Activated T-cell treated with anti-CD3 and anti-CD28 coated beads for 4 hours (primary cell): Measurements from ENCODE around the gene DUSP1.

ENCODE experiments used
- DNase-seq: peaks from one replicate; pipeline ENCODE4 v3.0.0-alpha.2; 2020

Gene DUSP1

DNA sequence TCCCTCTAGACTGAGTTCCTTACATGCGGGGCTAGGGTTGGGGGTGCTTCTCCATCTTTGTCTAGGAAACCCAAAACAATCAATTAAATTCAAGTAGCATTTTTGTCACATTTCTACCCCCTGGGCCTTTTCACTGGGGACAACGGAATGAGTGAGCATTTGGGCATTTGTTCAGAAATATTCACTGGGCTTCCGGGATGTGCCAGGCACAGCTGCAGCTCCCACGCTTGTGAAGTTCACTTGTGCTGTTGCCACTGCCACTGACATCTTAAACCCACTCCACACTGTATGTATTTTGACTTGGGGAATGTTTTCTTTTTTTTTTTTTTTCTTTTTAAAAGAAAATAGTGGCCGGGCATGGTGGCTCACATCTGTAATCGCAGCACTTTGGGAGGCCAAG lies 31.6 kb downstream of the DUSP1 start:
- no peak for DNase-seq

GRCh38 chr5:172736508-172737135 lies 34.4 kb downstream of the DUSP1 start:
- DNase-seq: no peak

DNA sequence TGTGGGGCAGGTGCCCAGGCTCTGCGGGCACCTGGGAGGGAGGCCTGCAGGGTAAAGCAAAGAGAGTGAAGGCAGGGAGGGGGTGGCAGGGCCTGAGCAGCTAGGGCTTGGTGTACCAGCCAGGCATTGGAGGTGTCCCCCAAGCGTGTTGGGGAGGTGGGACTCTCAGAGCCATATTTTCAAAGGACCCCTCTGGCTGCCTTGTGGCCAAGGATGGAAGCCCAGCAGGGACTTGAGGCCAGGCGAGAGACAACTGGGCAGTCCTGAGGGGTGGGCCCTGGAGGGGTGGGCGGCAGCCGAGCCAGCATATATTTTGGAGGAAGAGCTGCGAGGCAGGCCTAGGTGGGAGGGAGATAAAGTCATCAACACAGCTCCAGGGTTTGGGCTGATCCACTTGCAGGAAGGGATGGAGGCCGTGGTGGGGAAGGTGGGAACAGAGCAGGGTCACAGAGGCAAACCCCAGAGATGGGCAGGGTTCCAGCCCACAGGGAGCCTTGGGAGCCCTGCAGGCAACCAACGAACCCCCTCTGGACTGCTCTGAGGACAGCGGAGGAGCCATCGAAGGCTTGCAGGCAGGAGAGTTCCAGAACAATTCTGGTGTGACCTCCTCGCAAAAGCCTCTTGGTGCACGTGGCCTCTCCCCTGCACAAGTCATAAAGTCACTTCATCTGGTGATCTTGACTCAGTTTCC lies 35.7 kb downstream of the DUSP1 start:
- no peak for DNase-seq

- DNase-seq: no peak
These were observed 37.0 kb downstream of the DUSP1 start for GRCh38 chr5:172733974-172734346.

DNA sequence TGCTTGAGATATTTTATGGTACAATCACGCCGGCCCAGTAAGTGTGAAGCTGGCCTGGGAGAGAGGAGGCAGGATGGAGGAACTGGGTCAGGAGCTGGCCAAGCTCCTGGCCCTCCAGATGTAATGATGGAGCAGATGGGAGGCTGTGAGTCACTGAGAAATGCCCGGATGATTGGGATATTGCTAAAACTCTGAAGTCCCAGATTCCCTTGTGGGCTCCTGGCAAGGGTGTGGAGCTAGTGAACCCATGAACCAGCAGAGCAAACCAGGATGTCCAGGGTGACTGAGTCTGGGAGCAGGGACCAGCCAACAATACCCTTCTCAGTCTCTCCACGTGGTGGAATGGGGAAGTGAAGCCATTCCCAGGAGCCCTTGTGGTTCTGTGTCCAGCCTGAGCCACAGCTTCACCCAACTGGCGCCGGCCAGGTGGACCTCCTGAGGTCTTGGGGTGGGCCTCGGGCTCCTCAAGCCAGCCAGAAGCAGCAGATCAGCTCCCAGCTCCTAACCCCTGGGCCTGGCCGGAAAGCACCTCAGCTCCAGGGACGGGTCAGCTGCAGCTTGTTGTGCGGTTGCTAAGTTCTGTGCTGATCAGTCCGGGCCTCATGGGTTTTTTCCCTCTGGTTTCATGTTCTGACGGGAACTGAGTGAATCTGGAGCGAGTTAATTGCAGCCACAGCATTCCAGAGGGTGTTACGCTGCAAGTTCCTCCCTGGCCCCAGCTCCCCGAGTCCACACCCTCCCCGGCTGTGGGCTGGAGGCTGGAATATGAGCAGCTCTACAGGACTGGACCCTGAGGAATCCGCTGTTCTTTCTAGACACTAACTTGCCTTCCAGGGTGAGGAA lies 37.6 kb downstream of the DUSP1 start:
- DNase-seq: no peak

GRCh38 chr5:172732201-172732865 lies 38.7 kb downstream of the DUSP1 start:
- DNase-seq: no peak

DNA sequence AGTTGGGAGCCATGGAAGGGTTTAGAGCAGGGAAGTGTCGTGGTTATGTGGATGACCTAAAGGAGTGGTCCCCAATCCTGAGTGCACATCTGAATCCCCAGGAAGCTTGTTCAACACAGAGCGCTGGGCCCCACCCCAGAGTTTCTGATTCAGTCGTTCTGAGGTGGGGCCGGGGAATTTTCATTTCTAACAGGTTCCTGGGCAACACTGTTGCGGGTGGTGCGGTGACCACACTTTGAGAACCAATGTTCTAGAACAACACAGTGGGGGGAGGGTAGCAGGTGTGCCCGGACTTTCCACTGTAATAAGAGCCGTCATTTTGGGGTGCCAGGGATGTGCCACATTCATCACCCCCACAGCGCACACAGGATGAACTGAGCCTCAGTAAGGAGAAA lies 39.3 kb downstream of the DUSP1 start:
- DNase-seq: no peak

- no peak for DNase-seq
These were observed 39.9 kb downstream of the DUSP1 start for GRCh38 chr5:172730981-172731679.

GRCh38 chr5:172730222-172730621 lies 40.8 kb downstream of the DUSP1 start:
- DNase-seq: no peak

GRCh38 chr5:172729588-172729987 lies 41.4 kb downstream of the DUSP1 start:
- DNase-seq: no peak

GRCh38 chr5:172728481-172729241 lies 42.3 kb downstream of the DUSP1 start:
- DNase-seq: no peak

DNA sequence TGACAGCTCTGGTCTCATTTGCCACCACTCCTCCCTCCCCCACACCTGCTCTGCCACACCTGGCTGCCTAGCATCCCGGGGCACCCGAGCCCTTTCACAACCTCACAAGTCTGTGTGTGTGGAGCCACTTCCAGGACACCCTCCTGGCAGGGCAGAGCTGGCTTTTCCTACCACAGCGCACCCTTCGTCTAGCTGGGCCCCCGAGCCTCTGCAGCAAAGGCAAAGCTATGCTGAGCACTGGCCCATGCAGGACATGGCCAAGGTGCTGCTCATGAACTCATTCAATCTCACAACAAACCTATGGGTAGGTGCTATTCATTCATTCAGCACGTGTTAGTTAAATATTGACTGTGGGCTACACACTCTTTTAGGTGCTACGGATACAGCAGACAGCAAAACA lies 43.4 kb downstream of the DUSP1 start:
- no peak for DNase-seq

GRCh38 chr5:172726966-172727365 lies 44.0 kb downstream of the DUSP1 start:
- DNase-seq: no peak

GRCh38 chr5:172725785-172726184 lies 45.2 kb downstream of the DUSP1 start:
- DNase-seq: no peak

- no peak for DNase-seq
These were observed 45.7 kb downstream of the DUSP1 start for GRCh38 chr5:172725273-172725672.

GRCh38 chr5:172724242-172725183 lies 46.5 kb downstream of the DUSP1 start:
- no peak for DNase-seq

GRCh38 chr5:172723508-172723907 lies 47.5 kb downstream of the DUSP1 start:
- no peak for DNase-seq

DNA sequence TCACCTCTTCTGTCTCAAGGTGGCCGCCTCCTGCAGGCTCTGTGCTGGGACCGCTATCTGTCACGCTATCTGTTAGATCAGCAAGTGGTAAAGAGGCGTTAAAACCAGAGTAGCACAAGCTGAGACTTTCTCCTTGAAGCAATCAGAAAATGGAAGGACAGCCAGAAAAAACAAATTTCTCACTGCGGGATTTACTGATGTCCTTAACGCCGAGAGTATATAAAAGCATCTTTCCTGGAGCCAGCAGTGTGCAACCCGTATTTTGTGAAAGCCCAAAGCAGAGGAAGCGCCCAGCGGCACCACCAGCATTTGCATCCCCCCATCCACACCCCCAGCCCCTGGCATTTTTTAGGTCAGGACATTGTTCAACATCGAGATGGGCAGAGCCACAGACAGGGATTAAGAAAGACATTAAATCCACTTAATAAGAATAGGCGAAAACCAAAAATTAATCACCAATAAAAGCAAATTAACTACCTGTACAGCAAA lies 48.6 kb downstream of the DUSP1 start:
- no peak for DNase-seq

DNA sequence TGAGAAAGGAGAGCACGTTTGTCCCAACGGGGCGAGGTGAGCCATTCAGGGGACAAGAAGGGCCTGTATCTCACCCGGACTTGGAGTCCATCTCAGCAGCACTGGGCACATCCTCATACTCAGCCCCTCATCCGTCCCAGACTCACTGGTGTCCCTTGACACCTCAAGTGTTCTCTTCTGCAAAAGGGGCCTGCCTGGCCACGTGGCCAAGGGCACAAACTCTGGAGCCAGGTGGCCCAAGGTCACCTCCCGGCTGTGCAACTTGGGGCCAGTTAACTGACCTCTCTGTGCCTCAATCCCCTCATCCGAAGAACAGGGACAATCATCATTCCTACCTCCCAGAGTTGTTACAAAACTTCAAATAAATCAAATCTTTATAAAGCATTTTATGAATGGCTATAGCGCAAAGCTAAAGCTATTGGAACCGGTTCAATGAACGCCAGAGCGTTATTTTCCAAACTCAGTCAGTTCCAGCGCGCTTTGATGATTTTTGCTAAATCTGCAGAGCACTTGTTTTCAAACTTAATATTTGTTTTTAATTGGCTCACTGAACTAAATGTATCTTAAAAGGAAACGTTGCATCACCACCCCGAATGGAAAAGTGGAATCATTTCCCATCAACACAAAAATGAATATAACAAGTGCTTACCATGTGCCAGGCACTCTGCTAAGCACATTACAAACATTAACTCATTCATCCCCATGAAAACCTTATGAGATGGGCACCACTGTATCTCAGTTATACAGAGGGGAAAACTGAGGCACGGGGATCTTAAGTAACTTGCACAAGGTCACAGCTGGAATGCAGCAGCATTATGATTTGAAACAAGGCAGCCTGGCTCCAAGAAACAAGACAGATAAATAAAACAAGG lies 49.3 kb downstream of the DUSP1 start:
- DNase-seq: no peak

DNA sequence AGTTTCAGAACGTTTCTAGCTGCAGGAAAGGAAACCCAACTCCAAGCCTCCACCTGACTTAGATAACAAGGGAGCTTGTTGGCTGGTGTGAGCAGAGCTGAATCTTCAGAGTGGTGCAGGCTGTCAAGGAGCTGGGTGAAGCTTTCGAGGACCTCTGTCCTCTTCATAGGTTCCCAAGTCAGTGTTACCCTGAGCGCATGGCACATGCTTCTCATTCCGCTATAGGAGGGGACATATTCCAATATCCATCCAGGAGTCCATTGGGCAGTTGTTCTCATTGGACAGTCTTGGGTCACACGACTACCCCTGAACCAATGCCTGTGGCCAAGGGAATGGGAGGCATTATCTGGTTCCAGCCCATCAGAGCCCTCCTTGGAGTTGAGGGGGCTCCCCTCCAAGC lies 50.3 kb downstream of the DUSP1 start:
- DNase-seq: no peak
